Endometrial microvascular endothelial cells (primary cell): ENCODE data around the gene EPHB1. TPM values are rescaled to one million over a fixed set of nuclear protein-coding genes. Genes with fewer than 3 reads are reported as not detected.

Source experiments
- in situ Hi-C: cut with HindIII; loops from 2 replicates; pipeline ENCODE4 v1.10.0; 2017; ENCODE audit warnings: low sequenced_read_pairs, low pct_unique_long_range_greater_than_20kb; ENCODE audit errors: inconsistent ontology term
- total RNA-seq: library from RNA; depleted of rRNA; stranded (reverse); fragments of >200 nt; gene quantifications from one replicate; pipeline ENCODE4 v1.2.3, GENCODE V29; 2015; ENCODE audit errors: inconsistent ontology term

The EPHB1 gene
- total RNA-seq, 1 donor from 2014 or later: 0.37 TPM

DNA sequence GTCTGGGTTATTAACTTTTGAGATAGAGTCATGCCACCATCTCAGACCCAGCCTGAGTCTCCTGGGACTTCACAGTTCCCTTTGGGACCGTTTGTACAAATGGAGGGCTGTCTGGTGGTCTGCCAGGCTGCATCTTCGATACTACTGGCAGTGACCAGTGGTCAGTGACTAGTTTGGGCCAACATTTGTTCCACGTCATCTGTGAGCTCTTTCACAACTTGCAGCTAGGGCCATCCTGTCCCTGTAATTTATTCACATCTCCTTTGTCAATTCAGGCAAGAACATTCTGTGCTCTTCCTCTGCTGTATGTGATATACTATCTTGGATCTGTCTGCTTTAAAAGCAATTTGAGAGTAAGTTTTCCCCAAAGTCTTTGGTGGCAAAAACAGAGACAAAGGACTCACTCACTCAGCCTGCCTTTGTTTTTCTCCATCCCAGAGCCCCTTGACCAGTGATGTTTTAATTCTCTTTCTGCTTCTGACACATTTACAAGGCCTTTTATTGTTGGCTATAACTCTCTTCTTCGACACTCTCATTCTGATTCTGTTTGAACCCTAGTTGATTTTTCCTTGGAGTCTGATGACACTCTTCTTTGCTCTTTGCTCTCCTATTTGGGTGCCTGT, 353.4 kb downstream of the EPHB1 start:
- in situ Hi-C loops: no loop called here

DNA sequence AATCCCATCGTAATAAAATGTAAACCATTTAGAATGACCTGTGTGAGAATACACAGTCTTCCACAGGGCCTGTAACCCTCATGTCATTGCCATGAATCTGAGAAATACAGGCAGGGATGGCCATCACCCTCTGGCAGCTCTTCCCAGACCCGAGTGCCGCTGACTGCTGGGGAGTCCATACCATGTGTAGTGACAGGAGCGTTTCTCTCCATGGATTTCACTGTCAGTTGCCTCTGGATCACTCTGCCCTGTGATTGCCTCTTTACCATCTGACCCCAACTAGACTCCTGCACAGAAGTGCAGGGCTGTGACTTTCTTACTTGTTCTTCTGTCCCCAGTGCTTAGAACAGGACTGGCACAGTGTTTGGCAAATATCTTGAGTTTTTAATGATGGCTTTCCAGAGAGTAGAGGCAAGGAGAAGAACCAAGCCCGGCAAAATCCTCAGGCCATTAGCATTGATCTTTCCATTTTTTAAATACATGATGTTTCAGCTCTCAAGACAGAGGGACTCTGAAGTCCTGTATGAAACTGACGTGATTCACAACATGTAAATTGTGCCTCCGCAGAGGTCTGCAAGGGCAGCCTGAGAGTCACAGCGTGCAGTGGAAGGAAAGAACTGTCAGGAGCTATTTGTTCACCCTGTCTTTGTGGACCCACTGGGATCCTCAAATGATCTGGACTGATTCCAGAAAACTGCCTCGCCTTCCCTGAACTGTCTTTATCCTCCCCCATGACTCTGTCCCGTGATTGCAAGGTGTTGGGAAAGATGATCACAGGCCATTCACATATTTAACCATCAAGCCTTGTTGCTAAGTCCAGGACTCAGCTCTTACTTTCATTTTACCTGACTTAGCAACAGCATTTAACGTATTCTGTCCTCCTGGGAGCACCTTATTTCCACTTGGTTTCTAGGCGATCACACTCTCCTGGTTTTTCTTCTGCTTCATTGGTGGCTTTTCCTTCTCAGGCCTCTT, 354.9 kb downstream of the EPHB1 start:
- in situ Hi-C loops: no loop called here

DNA sequence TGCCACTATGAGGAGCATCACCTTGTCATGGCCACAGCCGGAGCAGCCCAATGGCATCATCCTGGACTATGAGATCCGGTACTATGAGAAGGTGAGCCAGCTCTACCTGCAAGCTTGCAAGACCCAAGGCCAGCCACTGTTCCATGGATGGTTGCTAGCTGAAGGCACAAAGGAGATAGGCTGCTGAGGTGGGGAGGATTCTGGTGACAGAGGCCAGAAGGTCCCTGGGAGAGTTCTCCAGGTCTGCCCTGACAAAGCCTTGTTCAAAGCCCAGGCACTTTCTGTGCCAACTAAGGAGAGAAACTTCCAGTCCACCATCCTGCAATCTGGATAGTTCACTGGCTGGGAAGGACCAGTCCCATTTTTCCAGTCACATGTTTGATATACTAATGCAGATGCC, 359.1 kb downstream of the EPHB1 start:
- in situ Hi-C loops: no loop called here

DNA sequence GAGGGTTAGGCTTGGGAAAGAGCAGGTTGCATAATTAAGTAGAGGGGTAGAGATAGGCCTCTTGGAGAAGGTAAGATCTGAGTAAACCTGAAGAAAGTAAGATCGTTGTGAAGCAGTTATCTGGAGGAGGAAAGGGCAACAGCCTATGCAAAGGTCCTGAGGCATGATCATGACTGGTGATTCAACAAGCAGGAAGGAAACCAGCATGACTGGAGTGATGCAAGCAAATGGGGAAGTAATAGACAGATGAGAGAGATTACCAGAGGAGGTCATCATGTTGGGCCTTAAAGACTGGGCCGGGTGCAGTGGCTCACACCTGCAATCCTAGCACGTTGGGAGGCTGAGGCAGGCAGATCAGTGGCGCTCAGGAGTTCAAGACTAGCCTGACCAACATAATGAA, 360.2 kb downstream of the EPHB1 start:
- in situ Hi-C loops: no loop called here

DNA sequence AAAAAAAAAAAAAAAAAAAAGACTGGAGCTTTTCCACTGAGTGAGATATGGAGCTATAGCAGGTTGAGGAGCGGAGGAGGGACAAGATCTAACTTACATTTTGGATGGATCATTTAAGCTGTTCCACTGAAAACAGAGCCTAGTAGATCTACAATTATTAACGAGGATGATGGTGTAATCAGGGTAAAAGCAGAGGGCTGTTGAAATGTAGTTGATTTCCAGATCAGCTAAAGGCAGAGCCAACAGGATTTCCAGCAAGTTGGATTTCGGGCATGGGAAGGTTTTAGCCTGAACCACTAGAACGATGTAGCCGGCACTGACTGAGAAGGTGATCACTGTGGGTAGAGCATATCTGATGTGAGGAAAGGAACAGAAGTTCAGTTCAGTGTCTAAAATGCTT, 360.7 kb downstream of the EPHB1 start:
- in situ Hi-C loops: no loop called here

DNA sequence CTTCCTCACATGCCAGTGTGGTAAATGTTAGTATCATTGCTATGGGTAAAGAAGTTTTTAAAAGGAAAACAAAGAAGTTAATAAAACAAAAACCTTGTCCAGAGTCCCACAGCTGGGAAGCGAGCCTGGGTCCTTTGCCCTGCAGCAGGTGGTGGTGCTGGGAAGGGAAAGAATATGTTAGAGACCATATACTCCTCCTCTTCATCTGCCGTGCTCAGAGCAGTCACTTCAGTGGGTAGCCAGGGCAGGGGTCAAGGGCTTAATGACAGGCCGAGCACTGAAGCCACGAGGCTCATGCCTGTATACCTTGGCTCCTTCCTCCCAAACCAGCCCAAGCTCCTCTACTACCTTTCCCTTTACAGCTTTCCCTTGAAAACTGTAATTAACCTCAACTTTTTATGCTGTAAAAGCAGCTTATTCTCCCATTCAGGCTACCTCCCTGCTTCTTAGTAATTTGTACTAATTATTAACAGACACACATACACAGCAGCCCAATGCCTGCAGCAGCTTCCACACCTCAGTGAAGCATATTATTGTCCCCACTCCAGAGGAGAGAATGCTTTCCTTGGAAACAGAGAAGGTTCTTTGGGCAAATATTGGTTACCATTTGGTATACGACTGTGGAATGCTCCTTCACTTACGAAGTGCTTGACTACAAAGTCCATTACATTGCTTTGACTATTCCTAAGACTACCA, 362.1 kb downstream of the EPHB1 start:
- in situ Hi-C loops: no loop called here

DNA sequence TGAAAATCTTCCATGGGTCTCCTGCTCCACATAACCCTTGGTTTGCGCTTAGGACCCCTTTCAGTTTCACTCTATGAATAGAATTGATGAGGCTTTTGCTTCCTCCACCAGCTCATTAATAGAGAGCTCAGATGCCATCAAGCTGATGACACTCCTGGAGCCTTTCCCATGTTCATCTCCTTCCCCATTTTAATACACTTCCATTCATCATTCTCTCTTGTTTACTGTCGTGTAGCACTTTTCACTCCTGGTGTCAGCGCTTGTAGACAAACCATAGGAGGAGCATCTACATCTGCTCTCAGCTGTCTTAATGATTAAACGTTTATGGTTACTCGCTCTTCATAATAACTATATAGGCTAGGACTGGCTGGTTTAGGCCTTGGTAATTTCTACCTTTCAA, 363.5 kb downstream of the EPHB1 start:
- in situ Hi-C loops: no loop called here

DNA sequence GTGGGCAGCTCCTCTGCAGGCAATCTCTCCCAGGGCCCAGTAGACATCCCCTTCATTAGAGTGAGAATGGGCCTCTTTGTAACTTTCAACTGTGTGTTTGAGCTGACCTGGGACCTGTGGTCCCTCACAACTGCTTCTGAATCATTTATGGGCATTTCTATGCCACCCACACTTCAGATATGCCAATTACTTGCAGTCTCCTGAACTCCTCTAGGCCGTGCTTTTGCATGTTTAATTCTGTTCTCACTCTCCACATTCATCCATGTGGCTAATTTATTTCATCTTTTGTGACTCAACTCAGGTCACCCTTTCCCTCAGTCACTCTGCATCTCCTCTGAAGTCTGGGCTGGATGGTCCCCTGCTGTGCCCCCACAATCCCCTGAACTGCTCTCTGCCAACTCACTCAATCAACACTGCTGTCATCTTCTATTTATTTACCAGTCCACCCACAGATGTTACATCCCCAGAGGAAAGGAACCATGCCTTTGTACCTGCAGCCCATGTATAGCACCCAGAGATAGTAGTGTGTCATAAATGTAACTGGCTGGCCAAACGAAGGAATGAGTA, 364.7 kb downstream of the EPHB1 start:
- in situ Hi-C loops: no loop called here

DNA sequence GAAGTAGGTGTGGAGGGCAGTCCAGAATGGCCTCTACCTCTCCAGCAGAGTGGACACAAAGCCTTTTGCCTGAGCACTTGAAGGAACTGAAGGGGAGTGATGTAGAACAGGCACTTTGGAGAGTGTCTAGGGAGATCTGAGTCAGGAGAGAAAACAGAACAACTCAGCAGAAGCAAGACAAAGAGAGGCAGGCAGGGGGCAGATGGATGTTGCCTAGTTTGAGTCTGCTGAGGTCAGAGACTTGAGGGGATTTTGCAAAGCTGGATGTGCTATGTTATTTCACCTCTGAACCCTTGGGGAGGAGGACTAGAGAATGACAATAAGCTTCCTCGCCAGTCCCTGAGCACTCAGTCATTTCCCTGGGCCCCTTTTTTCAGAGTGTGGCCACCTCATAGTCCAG, 366.4 kb downstream of the EPHB1 start:
- in situ Hi-C loops: no loop called here

DNA sequence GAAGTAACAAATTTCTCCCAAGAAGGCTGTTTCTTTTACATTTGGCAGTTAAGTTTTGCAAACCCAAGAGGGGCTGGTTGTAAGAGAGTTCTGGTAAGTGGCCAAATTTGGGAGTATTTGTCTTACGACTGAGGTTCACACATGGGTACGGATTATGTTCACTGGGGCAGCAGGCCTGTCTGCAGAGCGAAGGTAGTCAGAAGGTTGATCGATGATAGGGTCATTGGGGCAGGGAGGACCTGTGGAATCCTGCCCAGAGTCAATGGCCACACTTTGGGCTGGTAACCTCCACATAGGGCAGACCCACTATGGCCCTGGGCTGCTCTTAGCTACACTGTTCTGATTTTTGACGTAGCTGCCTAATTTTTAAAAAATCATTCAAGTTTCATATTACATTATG, 368.6 kb downstream of the EPHB1 start:
- in situ Hi-C loops: no loop called here

DNA sequence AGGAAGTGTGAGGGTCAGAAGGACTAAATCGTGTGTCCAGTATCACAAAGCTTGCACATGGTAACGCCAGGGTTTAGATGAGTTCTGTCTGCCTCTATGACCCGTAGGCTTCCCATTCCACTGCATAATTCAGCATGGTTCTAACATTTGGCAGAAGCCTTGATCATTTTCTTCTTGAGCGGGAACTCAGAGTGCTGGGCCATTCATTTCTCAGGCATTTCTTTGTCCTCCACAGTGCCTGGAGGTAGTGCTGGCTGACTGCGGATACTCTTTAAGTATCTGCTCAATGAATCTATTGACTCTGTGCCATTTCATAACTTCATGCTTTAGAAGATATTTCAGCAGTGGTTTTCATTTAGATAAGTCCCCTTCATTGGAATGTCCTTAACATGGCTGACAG, 370.2 kb downstream of the EPHB1 start:
- in situ Hi-C loops: no loop called here

DNA sequence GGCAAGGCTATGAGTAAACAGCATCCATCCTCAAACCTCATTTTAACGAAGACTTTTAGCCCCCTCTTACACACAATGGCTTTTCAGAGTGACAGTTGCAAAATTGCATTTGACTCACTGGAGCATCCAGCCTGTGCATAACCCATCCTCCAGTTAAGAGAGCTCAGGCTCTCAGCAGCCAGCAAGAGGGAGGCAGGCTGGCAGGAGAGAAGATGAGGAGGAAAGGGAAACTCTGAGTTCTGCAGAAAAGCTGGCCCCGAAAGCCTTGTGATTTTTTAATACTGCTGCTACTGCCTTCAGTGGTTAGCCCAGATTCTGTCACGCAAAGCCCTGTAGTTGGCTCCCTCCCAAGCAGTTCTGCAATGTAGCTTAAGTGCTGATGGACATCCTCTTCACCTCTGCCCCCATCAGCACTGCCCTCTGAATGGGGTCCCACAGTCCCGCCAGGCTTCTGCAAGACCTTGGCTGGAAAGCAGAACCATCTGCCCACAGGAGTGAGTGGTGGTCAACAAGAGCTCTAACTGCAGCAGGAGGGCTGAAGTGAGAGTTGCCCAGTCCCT, 371.3 kb downstream of the EPHB1 start:
- in situ Hi-C loops: no loop called here

DNA sequence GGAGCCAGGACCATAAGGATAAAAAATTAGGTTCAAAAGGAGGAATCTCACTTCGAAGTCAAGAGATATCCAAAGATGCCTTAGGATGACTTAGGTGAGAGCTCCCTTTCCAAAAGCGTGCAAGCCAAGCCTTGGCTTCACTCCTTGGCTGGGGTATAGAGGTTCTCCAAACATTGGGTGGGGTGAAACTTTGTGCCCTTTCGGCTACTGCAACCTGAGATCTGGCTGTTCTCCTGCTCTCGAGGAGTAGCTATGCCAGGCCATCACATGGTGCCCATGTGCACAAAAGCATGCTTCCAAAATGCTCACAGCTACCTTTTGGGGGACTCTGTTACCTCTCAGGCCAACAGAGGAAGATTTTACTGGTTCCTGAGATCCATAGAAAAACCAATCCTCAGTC, 373.8 kb downstream of the EPHB1 start:
- in situ Hi-C loops: no loop called here

DNA sequence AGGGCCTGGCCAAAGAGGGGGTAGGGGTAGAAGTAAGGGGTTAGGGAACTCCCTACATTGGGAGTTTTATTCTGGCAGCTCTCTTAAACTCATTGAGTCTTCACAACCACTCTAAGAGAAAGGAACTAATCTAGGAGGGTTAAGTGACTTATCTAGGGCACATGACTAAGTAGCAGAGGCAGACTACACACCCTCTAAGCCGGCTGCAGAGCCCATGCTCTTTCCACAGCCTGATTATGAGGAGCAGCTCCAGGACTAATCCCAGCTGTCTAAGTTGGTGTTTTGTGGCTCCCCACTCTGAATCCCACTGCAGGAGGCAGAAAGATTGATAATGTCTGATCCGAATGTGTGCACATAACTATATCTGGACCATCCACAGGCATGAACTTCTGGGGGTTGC, 374.6 kb downstream of the EPHB1 start:
- in situ Hi-C loops: no loop called here

DNA sequence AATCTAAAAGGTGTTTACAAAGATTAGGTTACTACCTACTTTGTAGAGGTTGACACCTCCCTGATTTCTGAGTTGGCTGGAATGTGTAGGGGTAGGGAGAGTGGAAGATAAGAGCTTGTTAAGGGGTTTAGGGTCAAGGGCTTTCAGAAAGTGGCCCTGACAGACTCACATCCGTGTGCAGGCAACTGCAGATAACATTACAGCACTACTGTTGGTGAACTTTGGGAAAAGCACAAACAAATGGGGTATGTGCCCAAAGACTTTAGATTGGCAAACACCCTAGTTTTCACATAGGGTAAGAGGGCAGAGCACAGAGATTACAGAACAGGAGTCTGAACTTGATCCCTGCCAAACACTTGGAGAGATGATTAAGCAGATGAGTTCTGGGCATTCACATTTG, 375.7 kb downstream of the EPHB1 start:
- in situ Hi-C loops: no loop called here

DNA sequence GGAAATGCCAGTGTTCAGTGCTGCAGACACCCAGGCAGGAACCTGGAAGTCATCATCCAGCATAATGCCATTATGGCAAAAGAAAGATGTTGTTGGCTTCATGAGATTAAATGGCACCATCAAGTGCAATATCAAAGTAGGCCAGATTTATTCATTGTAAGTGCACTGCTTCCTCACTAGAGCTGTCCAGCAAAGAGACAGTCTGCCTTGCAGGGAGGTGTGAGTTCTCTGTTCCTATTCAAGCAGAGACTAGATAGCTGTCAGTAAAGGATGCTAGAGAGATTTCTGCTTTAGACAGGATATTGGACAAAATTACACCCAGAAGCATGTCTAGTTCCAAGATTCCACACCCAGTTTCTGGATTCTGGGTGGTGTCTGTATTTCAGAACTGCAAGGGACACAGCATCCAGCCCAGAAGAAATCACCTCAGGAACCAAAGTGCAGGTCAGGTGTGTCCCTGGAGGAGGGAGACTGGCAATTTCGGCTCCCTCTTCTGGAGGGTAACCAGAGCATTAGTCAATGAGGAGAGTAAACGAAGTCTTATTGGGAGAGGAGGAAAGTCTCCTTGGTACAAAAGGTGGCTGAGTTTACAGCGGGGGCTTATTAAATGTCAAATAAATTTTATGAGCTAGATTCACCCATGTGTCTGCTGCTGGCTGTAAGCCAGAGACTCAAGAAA, 377.3 kb downstream of the EPHB1 start:
- in situ Hi-C loops: no loop called here

DNA sequence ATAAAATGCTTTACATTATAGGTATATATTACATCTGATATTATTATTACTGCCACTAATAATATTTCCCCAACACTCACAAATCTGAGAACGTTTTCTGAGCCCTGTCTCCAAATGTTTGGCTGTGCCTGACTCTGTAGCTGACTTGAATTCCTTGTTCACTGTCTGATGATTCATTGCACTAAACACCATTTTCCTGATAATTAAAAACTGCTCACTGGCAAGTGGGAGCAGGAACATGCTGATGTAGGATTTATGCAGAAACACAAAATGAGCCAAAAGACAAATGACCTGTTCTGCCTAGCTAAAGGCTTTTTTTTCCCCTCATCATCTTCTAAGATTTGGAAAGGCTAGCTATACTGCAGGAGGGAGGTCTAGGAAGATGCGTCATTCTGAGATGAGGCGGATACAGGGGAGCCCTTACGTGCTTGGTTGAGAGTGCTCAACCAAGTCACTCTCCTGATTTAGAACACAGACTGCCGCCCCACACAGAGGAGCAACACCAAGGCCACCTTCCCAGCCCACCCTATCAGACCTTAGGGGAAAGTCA, 380.7 kb downstream of the EPHB1 start:
- in situ Hi-C loops: no loop called here

DNA sequence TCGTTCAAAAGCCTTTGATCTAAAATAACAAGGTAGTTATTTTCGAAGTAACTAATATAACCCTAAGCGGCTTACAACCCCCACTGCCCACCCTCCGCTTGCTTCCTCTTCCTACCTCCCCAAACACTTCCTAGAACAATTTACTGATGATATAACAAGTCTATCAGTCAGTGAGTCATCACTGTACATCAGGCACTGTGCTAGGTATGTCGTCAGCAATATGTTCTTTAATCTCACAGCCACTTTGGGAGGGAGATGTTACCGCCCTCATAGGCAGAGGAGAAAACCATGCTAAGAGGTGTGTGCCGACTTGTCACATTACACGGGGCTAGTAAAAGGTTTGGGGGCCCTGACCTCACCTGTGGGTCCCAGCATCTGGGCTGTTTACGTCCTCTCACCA, 381.8 kb downstream of the EPHB1 start:
- in situ Hi-C loops: no loop called here
